HG03175 (cell line): ENCODE results near the gene SNED1.

Experiments
- ATAC-seq: cut with Tn5 transposase; IDR thresholded peaks from one replicate; pipeline ENCODE4 v1.9.1; 2021; ENCODE audit warnings: mild to moderate bottlenecking, moderate library complexity; ENCODE audit not compliant: unreplicated experiment

The SNED1 gene

GRCh38 chr2:241020629-241021190 lies 22.3 kb downstream of the SNED1 start:
- ATAC-seq: no peak

- no peak for ATAC-seq
Observed at GRCh38 chr2:241025639-241026038, 27.2 kb downstream of the SNED1 start.

- ATAC-seq: no peak
Observed at GRCh38 chr2:241029599-241030332, 31.3 kb downstream of the SNED1 start.

- no peak for ATAC-seq
Observed at GRCh38 chr2:241030333-241030680, 31.9 kb downstream of the SNED1 start.

- ATAC-seq: no peak
Observed at GRCh38 chr2:241030883-241031282, 32.5 kb downstream of the SNED1 start.

- no peak for ATAC-seq
Observed at GRCh38 chr2:241031436-241032165, 33.2 kb downstream of the SNED1 start.

- ATAC-seq: no peak
Observed at GRCh38 chr2:241033336-241033987, 35.0 kb downstream of the SNED1 start.

- ATAC-seq: no peak
Observed at GRCh38 chr2:241033994-241034393, 35.6 kb downstream of the SNED1 start.

- ATAC-seq: no peak
Observed at GRCh38 chr2:241034490-241035141, 36.2 kb downstream of the SNED1 start.

GRCh38 chr2:241035142-241035817 lies 36.9 kb downstream of the SNED1 start:
- ATAC-seq: no peak

GRCh38 chr2:241035818-241036396 lies 37.5 kb downstream of the SNED1 start:
- ATAC-seq: peak; percentile 7

GRCh38 chr2:241036397-241036963 lies 38.1 kb downstream of the SNED1 start:
- ATAC-seq: peak; percentile 75

- ATAC-seq: peak; percentile 13
Observed at GRCh38 chr2:241036964-241037421, 38.6 kb downstream of the SNED1 start.

- ATAC-seq: no peak
Observed at GRCh38 chr2:241037498-241037897, 39.1 kb downstream of the SNED1 start.

GRCh38 chr2:241038374-241039180 lies 40.2 kb downstream of the SNED1 start:
- no peak for ATAC-seq

GRCh38 chr2:241039416-241039815 lies 41.0 kb downstream of the SNED1 start:
- no peak for ATAC-seq

- ATAC-seq: no peak
Observed at GRCh38 chr2:241040081-241040803, 41.8 kb downstream of the SNED1 start.

- ATAC-seq: peak; percentile 69
Observed at GRCh38 chr2:241041589-241042158, 43.3 kb downstream of the SNED1 start.
